HG03135 (cell line): ENCODE results near the gene RGS19.
A peak's percentile ranks its signal among the peaks of the same experiment; 100 is the strongest.
"Not testable (repeated sequence)": the region's sequence is repeated elsewhere in the genome, so short reads cannot be mapped to it uniquely, and the experiment has no call there.

ENCODE experiments used
- ATAC-seq: cut with Tn5 transposase; IDR thresholded peaks from one replicate; pipeline ENCODE4 v1.9.1; 2021; ENCODE audit warnings: mild to moderate bottlenecking, moderate library complexity; ENCODE audit not compliant: unreplicated experiment

Gene RGS19, protein sequence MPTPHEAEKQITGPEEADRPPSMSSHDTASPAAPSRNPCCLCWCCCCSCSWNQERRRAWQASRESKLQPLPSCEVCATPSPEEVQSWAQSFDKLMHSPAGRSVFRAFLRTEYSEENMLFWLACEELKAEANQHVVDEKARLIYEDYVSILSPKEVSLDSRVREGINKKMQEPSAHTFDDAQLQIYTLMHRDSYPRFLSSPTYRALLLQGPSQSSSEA

GRCh38 chr20:64079273-64080012 is at the start of gene RGS19:
RGS19 (minus strand) TSS chr20:64079518; CDS start chr20:64076886, 2,632 bp downstream.
- ATAC-seq: peak; percentile 31

DNA sequence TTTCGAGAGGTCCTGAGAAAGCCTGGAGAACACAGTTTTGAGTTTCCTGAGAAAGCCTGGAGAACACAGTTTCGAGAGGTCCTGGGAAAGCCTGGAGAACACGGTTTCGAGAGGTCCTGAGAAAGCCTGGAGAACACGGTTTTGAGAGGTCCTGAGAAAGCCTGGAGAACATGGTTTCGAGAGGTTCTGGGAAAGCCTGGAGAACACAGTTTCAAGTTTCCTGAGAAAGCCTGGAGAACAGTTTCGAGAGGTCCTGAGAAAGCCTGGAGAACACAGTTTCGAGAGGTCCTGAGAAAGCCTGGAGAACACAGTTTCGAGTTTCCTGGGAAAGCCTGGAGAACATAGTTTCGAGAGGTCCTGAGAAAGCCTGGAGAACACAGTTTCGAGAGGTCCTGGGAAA is 44.2 kb upstream of the RGS19 start:
- not testable (repeated sequence) for ATAC-seq

- not testable (repeated sequence) for ATAC-seq
Observed at GRCh38 chr20:64122927-64123326, 43.6 kb upstream of the RGS19 start.

DNA sequence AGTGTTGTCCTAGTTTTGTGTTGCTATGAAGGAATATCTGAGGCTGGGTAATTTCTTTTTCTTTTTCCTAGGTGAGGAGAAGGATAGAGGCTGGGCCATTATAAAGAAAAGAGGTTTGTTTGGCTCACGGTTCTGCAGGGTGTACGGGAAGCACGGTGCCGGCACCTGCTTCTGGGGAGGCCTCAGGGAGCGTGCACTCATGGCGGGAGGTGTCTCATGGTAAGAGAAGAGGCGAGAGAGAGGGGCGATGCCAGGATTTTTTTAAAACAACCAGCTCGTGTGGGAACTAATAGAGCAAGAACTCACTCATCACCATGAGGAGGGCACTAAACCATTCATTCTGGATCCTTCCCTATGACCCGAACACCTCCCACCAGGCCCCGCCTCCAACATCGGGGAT is 42.3 kb upstream of the RGS19 start:
- no peak for ATAC-seq

DNA sequence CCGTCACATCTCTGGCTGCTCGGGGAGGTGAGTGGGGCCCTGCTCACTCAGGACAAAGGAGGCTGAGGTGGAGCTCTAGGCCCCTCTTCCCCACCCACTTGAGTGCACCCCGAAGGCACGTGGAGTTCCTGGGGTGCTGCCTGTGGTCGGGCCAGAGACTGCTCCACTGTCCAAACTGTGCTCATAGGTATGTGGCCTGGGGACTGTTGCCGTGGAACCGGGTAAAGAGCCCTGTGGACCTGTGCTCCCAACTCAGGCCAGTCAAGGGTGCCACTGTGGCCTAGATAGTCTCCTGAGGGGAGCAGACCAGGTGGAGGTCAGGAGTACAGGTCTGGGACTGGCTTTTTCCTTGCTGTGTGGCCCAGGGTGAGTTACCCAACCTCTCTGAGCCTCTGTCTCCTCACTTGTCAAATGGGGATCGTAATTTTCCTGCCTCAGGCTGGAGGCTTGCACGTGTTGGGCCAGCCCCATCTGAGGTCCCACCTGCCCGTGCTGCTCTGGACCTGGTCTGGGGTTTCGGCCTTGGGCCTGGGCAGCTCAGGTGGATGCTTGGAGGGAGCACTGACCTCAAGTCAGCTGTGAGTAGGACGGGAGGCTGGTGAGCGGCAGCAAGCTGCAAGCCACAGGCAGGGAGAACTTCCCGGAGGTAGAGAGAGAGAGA is 40.5 kb upstream of the RGS19 start:
- ATAC-seq: no peak

DNA sequence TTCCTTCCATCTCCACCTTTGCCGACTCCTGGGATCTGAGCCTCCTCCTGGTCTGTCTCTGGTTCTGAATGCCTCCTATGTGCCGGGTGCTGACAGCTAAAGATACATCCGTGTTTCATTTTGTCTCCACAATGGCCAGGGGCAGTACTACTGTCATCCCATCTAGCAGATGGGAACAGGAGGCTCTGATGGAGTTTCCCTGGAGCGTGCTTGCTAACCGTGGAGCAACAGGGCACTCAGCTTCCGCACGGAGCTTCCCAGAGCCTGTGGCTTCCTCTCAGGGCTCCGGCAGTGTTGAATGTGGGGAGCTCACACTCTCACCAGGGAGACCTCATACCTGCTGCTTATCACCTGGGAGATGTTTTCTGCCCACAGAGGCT is 40.0 kb upstream of the RGS19 start:
- no peak for ATAC-seq

- ATAC-seq: not testable (repeated sequence)
Observed at GRCh38 chr20:64117432-64117777, 38.1 kb upstream of the RGS19 start.

DNA sequence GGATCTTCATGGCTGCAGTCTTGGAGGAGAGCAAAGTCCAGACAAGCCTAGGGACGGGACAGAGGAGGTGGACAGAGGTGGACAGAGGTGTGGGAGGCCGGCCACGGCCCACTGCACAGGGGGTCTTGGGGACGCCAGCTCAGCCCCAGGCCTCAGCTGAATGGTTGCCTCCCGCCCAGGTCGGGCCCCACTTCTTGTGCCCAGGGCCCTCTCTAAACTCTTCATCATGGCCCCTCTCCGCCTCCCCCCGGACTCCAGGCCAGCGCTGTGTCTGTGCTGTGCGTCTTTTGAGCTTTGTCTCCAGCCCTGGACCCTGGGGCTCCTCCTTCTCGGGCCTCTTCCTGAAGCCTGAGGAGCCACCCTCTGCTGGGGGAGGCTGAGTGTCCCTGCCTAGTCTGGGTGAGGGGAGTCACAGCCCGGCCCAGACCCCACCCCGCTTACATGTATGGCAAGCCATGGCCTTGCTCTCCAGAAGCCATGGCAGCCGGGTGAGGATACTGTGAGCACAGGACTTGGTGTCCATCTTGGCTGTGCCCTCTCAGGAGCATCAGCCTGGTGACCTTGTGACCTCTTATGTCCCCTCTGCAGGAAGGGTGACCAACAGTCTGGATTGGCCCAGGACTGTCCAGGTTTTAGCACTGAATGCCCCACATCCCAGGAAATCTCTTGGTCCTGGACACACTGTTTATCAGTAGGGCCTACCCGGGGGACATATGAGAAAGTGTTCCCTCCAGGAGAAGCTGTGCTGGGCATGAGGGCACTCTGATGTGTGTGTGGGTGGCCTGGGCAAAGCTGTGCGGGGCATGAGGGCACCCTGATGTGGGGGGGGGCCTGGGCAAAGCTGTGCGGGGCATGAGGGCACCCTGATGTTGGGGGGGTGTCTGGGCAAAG is 37.5 kb upstream of the RGS19 start:
- ATAC-seq: no peak

- ATAC-seq: no peak
Observed at GRCh38 chr20:64116016-64116415, 36.7 kb upstream of the RGS19 start.

DNA sequence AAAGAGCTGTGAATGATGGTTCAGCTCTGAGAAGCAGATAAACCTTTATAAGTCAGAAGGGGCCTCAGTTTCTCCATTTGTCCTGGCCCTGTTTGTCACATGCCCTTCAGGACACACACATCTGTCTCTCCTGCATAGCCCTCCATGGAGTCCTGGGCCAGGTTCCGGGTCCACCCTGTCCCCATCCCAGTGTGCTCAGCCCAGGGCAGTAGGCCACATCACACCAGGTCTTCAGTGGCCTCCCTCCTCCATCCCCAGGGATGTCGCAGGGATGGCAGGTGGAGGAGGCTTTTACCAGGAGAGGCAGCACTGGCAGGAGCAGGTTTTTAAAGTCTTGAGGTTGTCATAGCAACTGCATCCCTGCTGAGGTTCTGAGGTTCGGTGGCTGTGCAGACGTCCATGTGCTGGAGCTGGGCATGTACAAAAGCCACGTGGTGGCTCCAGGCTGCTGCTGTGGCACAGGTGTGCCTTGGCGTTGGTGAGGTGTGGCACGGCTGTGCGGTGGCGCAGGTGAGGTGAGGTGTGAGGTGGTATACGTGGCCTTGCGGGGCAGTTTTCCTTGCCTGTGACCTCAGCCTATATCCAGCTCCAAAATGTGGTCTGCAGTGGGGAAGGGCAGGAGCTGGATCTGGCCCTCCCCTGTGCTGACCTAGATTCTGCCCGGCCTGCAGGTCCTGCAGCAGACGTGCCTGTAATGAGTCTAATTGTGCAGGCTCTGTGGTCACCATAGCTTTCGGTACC is 36.0 kb upstream of the RGS19 start:
- no peak for ATAC-seq

DNA sequence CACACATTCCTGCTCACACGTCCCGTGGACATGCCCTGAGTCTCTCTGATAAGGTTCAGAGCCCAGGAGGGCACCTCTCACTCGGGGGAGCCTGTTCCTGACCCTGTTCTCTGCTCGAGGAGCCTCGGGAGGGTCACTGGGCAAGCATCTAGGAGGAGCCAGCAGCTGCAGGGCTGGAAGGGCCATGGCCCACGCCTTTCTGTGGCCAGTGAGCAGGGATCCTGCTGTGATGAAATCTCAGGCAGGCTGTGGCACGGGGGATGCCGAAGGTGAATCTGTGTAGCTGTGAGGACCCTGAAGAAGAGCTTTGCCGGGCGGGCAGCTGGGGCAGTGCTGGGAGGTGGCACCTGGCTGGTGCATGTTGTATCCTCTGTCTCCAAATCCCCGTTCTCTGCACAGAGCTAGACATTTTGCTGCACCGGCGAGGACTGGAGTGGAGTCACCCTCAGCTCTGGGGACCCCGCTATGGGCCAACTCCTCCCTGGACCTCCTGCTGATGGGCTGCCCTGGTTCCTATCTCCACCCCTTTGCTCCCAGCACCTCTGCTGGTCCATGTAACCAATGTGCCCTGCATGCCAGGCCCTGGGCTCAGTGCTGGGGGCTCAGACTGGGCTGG is 35.1 kb upstream of the RGS19 start:
- no peak for ATAC-seq

DNA sequence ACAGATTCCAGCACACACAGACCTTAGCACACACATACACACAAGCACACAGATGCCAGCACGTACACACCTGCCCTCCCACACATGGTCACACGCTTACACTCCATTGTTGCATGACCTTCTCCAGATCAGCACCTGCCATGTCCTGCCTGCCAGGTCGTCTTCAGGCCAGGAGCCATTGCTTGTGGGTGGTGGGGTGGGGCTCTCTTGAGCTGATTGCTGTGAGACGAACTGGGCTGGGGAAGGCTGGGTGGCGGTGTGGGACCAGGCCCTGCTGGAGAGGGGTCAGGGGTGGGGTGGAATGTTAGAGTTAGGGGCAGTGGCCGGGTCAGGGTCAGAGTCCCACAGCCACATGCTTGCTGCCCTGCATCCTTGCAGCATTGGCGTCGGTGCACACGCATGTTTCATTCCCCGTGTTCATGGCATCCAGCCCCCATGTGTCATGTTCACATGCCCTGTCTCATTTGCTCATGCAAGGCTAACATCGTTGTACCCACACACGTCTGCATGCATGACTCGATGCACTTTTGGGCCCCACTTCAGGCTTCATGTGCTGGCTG is 34.6 kb upstream of the RGS19 start:
- no peak for ATAC-seq

GRCh38 chr20:64113444-64113775 is 34.1 kb upstream of the RGS19 start:
- no peak for ATAC-seq

GRCh38 chr20:64112691-64113443 is 33.5 kb upstream of the RGS19 start:
- ATAC-seq: no peak

DNA sequence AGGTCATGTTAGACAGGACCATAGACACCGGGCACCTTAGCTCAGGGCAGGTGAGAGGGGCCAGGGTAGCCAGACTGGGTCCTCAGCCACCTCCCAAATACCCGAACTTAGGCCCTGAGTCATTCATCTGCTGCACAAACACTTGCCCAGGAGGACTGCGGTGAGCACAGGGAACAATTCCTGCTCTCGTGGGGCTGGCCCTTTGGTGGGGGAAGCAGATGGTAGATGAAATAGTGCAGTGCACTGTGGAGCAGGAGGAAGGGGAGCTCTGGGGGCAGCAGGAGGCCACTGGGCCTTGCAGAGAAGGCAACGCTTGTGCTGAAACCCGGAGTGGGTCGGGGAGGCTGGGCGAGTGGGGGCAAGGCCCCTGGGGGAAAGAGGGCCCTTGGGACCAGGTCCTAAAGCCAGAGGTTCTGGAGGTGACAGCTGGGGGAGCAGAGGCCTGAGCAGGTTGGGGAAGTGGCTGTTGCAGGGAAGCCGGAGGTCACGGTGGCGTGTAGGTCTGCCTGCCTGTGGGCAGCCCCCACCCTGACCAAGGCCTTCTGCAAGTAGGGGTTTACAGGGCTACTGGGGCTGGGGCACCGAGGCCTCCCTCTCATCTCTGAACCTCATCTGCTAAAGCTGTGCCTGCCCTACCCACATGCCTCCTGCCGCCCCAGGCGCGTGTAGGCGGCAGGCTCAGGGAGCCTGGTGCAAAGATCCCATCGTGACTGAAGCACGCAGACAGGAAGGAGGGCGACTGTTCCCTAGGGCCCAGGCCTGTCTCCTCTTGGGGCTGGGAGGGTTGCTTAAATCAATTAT is 32.7 kb upstream of the RGS19 start:
- no peak for ATAC-seq

DNA sequence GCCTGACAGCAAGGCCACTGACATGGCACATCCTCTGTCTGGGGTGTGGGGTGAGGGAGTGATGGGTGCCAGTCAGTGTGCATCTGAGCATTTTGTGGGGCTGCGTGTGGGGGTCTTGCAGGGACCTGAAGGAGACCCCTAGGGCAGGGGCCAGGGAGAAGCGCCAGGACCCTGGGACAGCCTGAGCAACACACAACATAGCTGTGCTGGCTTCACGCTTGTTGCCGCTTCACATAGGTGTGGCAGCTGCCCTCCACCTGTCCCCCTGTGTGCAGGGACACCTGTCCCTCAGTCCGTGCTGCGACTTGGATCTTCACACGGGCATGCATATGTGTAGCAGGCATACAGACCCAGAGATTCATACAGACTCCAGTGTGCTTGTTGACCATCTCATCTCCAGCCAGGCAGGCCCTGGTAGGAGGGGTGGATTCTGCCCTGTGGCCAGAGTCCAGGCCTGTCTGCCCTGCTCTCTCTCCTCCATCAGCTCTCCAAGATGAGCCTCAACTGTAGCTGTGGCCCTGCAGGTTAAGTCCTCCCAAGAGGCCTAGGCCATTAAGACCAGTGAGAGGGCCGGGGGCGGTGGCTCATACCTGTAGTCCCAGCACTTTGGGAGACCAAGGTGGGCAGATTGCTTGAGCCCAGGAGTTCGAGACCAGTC is 31.2 kb upstream of the RGS19 start:
- ATAC-seq: no peak

DNA sequence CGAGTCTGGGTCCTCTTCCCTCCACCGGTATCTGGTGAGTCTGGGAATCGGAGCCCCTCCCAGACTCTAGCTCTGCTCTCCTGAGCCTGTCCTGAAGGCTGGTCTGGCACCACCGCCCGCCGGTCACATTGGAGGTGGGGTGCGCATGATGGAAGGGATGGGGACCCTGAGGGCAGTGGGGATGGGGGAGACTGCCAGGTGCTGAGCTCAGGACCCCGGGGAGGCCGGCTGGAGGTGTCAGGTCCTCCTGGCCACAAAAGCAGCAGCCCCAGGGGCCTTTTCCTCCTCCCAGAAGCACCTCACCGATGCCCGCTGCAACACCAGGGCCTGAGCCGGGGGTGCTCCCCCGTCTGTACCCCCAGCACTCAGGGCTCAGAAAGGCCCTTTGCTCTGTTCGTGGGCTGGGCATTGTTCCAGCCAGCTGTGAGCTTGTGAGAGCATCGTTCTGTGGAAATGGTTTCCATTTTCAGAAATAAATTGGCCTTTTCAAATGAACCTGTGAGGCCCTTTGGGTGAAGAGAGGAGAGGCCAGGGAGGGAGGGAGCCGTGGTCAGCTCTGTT is 30.6 kb upstream of the RGS19 start:
- ATAC-seq: no peak
